ENCODE data around the gene LEMD2. TPM values are rescaled to one million over a fixed set of nuclear protein-coding genes. Genes with fewer than 3 reads are reported as not detected.

LEMD2 gene
- total and polyA plus RNA-seq, 2 of the 4 experiments (the other 2 are of a cell fraction), result 26.5 to 43.6 TPM

DNA sequence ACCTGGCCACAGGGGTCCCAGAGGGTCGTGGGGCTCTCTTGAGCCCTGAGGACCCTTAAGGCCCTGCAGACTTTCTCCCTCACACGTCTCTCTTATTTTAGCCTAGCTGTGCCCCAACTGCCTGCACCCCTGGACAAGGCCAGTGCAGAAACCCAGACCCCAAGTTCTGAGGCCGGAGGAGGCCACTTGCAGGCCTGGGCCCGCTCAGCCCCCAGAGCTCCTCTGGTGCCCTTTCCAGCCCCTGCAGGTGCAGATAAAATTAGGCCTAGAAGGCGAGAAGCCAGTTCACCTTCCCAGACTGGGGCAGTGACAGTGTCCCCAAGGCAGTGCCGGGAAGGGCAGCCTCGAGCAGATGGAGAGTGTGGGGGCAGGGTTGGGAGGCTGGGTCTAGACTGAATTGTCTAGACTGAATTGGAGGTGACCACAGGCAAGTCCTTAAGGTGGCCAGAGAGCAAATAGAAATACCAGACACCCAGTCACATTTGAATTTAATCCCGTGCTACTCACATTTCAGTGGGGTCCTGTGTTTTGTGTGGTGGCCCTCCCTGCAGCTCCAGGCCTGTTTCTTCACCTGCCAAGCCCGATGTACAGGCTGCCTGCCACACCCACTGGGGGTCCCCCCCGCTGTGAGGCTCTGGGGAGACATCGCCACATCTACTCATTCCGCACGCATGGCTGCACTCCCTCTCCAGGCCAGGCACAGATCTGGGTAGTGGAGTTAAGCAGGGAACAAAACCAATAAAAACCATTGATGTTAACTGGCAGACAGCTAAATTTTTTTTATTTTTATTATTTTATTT is 33.7 kb downstream of the LEMD2 start:
- no peak overlapping the region for H3K27ac ChIP-seq (ENCODE audit: insufficient read depth, low read length)
- H3K14ac ChIP-seq (replicated peaks; ENCODE audit: low read depth, low read length), result no peak overlapping the region
- no peak overlapping the region for H4K91ac ChIP-seq (ENCODE audit: insufficient read depth, low read depth, low read length)
- H2BK120ac ChIP-seq (ENCODE audit: low read depth, low read length), result no peak overlapping the region
- no peak for ATAC-seq (ENCODE audit: low read depth)
- H3K4me3 ChIP-seq (ENCODE audit: insufficient read depth, low read depth, low read length), result no peak overlapping the region
- WGBS, 2 experiments (ENCODE audit: extremely low coverage in 2 of 2, insufficient read length in 1 of 2), result 43% methylated on average over 2 of the region's 13 CpGs; no CpG with 5 or more reads in 1 of the 2 experiments
- POLR2A ChIA-PET (ENCODE audit: unreplicated experiment), result no interaction called here
- no peak for DNase-seq
- no peak overlapping the region for H3K56ac ChIP-seq (ENCODE audit: extremely low read depth, insufficient read depth, low read length)
- dilution Hi-C loops (cut with HindIII; ENCODE audit: low sequenced_read_pairs, unreplicated experiment), result no loop called here
- 0 out of 2 replicates have a peak overlapping the region, but pooled peaks have one; percentile 18 for H2AK5ac ChIP-seq (ENCODE audit: low read depth, low read length)
- no peak overlapping the region for H3K4ac ChIP-seq (ENCODE audit: low read depth, low read length)
- intact Hi-C loops (cut with micrococcal nuclease), result no loop called here
- peaks cover 8% of the 10 kb centered on the region for H4K20me1 ChIP-seq (ENCODE audit: insufficient read depth, low read length)
- H3K4me2 ChIP-seq (ENCODE audit: low read depth, low read length), result no peak overlapping the region
- H2BK5ac ChIP-seq (ENCODE audit: low read depth, low read length, poor library complexity, severe bottlenecking), result no peak overlapping the region
- H3K9ac ChIP-seq (ENCODE audit: low read depth, low read length), result no peak overlapping the region
- in situ Hi-C loops (cut with MboI; ENCODE audit: low sequenced_read_pairs), result no loop called here
- no peak overlapping the region; the same call in 2 of the 3 replicates for H2BK15ac ChIP-seq (ENCODE audit: low read depth, low read length)
- H3K79me1 ChIP-seq (ENCODE audit: low read depth in 1 of 2, low read length in 2 of 2), result no peaks in the 10 kb centered on the region
- H3K36me3 ChIP-seq (ENCODE audit: control insufficient read depth, insufficient read depth, low read length), result no peaks in the 10 kb centered on the region
- no peak overlapping the region for H4K8ac ChIP-seq (ENCODE audit: low read depth in 2 of 2, low read length in 2 of 2)
- H2AFZ ChIP-seq (replicated peaks; ENCODE audit: low read length, poor library complexity), result no peak overlapping the region
- no TSS peak for BruUV-seq (replicated peaks)
- H2BK20ac ChIP-seq (ENCODE audit: low read depth, low read length), result no peak overlapping the region
- H4K5ac ChIP-seq (ENCODE audit: low read depth, low read length), result no peak overlapping the region
- H3K9me3 ChIP-seq (ENCODE audit: control insufficient read depth, insufficient read depth, low read length), result no peaks in the 10 kb centered on the region
- CTCF ChIA-PET, result no interaction called here
- no peak overlapping the region for H2AK9ac ChIP-seq (replicated peaks; ENCODE audit: low read depth, low read length, poor library complexity)
- no peak for TF ChIP-seq RCOR1 (IDR thresholded peaks at IDR 0.05; ENCODE audit: insufficient replicate concordance, low read length)
- TF ChIP-seq MXI1 (IDR thresholded peaks at IDR 0.05; ENCODE audit: borderline replicate concordance, low read depth, low read length), result no peak
- no peak for TF ChIP-seq FOS (IDR thresholded peaks at IDR 0.05; ENCODE audit: low read depth, low read length)
- no peak for TF ChIP-seq MAFK (IDR thresholded peaks at IDR 0.05; ENCODE audit: low read depth, low read length)
- H3K18ac ChIP-seq (ENCODE audit: low read depth, low read length), result no peak overlapping the region
- H3K23ac ChIP-seq (ENCODE audit: low read depth, low read length), result no peak overlapping the region
- no peaks in the 10 kb centered on the region for H3K9me1 ChIP-seq (ENCODE audit: insufficient read depth, low read length)
- no peaks in the 10 kb centered on the region for H3K27me3 ChIP-seq (ENCODE audit: control insufficient read depth, insufficient read depth, low read length)
- peaks cover 30% of the 10 kb centered on the region for H3K4me1 ChIP-seq (ENCODE audit: control insufficient read depth, insufficient read depth, low read length)
